C4-2B (cell line): ENCODE measurements around the gene SPHK1.

Source experiments
- ZFX ChIP-seq: fragments of 450-650 bp; IDR thresholded peaks from 2 replicates; pipeline ENCODE4 v1.6.1; 2017
- TF ChIP-seq, protein P1 (sequence below): fragments of 450-650 bp; conservative IDR thresholded peaks from 2 replicates; pipeline ENCODE4 v1.5.1; 2017; ENCODE audit warnings: mild to moderate bottlenecking

DNA sequence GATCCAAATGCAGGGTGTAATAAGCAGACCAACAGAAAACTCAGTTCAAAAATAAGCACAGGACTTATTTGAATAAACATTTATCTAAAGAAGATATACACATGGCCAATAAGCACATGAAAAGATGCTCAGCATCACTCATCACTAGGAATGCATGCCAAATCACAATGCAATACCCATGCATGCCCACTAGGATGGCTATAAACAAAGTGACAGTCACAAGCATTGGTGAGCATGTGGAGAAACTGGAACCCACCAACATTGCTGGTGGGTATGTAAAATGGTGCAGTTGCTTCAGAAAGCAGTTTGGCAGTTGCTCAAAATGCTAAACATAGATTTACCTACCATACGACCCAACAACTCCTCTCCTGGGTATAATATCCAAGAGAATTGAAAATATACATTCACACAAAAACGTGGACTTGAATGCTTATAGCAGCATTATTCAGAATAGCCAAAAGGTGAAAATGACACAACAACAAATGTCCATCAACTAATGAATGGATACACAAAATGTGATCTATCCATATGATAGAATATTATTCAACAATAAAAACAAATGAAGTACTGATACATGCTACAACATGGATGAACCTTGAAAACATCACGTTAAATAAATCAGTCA is 48.4 kb downstream of the SPHK1 start:
- TF ChIP-seq, protein P1, sequence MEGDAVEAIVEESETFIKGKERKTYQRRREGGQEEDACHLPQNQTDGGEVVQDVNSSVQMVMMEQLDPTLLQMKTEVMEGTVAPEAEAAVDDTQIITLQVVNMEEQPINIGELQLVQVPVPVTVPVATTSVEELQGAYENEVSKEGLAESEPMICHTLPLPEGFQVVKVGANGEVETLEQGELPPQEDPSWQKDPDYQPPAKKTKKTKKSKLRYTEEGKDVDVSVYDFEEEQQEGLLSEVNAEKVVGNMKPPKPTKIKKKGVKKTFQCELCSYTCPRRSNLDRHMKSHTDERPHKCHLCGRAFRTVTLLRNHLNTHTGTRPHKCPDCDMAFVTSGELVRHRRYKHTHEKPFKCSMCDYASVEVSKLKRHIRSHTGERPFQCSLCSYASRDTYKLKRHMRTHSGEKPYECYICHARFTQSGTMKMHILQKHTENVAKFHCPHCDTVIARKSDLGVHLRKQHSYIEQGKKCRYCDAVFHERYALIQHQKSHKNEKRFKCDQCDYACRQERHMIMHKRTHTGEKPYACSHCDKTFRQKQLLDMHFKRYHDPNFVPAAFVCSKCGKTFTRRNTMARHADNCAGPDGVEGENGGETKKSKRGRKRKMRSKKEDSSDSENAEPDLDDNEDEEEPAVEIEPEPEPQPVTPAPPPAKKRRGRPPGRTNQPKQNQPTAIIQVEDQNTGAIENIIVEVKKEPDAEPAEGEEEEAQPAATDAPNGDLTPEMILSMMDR: no peak; the same call in 1 of the 2 replicates
- no peak for TF ChIP-seq ZFX
